Glutamatergic neuron (in vitro differentiated cells): ENCODE data around the gene MYO15B. TPM values are rescaled to one million over a fixed set of nuclear protein-coding genes. Genes with fewer than 3 reads are reported as not detected.

Source experiments
- DNase-seq: peaks from one replicate; pipeline ENCODE4 v3.0.0; 2022
- H3K27ac Mint-ChIP-seq: one replicate; pipeline ENCODE4 v1.8.0; 2020; ENCODE audit warnings: mild to moderate bottlenecking, mixed read lengths, inconsistent platforms; ENCODE audit not compliant: unreplicated experiment
- H3K27me3 Mint-ChIP-seq: one replicate; pipeline ENCODE4 v1.8.0; 2020; ENCODE audit warnings: mild to moderate bottlenecking, moderate library complexity, mixed read lengths, inconsistent platforms; ENCODE audit not compliant: unreplicated experiment
- H3K36me3 Mint-ChIP-seq: one replicate; pipeline ENCODE4 v1.8.0; 2020; ENCODE audit warnings: mild to moderate bottlenecking, mixed read lengths, inconsistent platforms; ENCODE audit not compliant: unreplicated experiment
- H3K4me1 Mint-ChIP-seq: one replicate; pipeline ENCODE4 v1.8.0; 2020; ENCODE audit warnings: mild to moderate bottlenecking, low read depth, mixed read lengths, inconsistent platforms; ENCODE audit not compliant: unreplicated experiment
- H3K4me3 Mint-ChIP-seq: one replicate; pipeline ENCODE4 v1.8.0; 2020; ENCODE audit warnings: mild to moderate bottlenecking, mixed read lengths, inconsistent platforms; ENCODE audit not compliant: unreplicated experiment
- H3K9me3 Mint-ChIP-seq: one replicate; pipeline ENCODE4 v1.8.0; 2020; ENCODE audit warnings: mild to moderate bottlenecking, moderate library complexity, mixed read lengths, inconsistent platforms; ENCODE audit not compliant: unreplicated experiment
- CTCF ChIP-seq: fragments of 200-600 bp; sonication (generic); IDR thresholded peaks from one replicate; pipeline ENCODE4 v1.5.0; 2021; ENCODE audit not compliant: partially characterized antibody, unreplicated experiment
- total RNA-seq: library from RNA; stranded (reverse); fragmentation: NEBNext Ultra II Directional; extraction: Animal tissue kit (Norgen Biotek cat#: 25700); gene quantifications from one replicate; pipeline ENCODE4 v1.2.1, GENCODE V29; 2021; ENCODE audit not compliant: unreplicated experiment

Gene MYO15B
- total RNA-seq, 1 donor from 2014 or later: 82.6 TPM

GRCh38 chr17:75645889-75646637 is 58.5 kb downstream of the MYO15B start:
- DNase-seq: no peak
- peaks cover 2% of the 10 kb centered on the region for H3K27me3 Mint-ChIP-seq
- H3K27ac Mint-ChIP-seq: no peak overlapping the region

GRCh38 chr17:75646638-75646992 is 59.0 kb downstream of the MYO15B start:
- peaks cover 2% of the 10 kb centered on the region for H3K27me3 Mint-ChIP-seq
- peaks cover 7% of the 10 kb centered on the region for H3K9me3 Mint-ChIP-seq
- H3K4me1 Mint-ChIP-seq: no peaks in the 10 kb centered on the region
- no peak for DNase-seq
- H3K4me3 Mint-ChIP-seq: no peak overlapping the region
- no peak for TF ChIP-seq CTCF
- H3K36me3 Mint-ChIP-seq: no peaks in the 10 kb centered on the region
- H3K27ac Mint-ChIP-seq: no peak overlapping the region

More at GRCh38 chr17:75645889-75646637, 58.5 kb downstream of the MYO15B start:
- TF ChIP-seq CTCF: no peak
- no peaks in the 10 kb centered on the region for H3K36me3 Mint-ChIP-seq
- peaks cover 7% of the 10 kb centered on the region for H3K9me3 Mint-ChIP-seq
- no peaks in the 10 kb centered on the region for H3K4me1 Mint-ChIP-seq
- no peak overlapping the region for H3K4me3 Mint-ChIP-seq

GRCh38 chr17:75647061-75647460 is 59.5 kb downstream of the MYO15B start:
- Mint-ChIP-seq H3K36me3 (no peaks in the 10 kb centered on the region), H3K4me1 (no peaks in the 10 kb centered on the region), H3K27ac (no peak overlapping the region), H3K9me3 (peaks cover 5% of the 10 kb centered on the region), H3K4me3 (no peak overlapping the region), H3K27me3 (peaks cover 2% of the 10 kb centered on the region)
- DNase-seq: no peak
- TF ChIP-seq CTCF: no peak

GRCh38 chr17:75647921-75648320 is 60.3 kb downstream of the MYO15B start:
- H3K27me3 Mint-ChIP-seq: peaks cover 2% of the 10 kb centered on the region
- no peak overlapping the region for H3K4me3 Mint-ChIP-seq
- TF ChIP-seq CTCF: no peak
- H3K27ac Mint-ChIP-seq: no peak overlapping the region
- no peak for DNase-seq
- H3K9me3 Mint-ChIP-seq: peaks cover 5% of the 10 kb centered on the region
- H3K36me3 Mint-ChIP-seq: no peaks in the 10 kb centered on the region
- H3K4me1 Mint-ChIP-seq: no peaks in the 10 kb centered on the region

- Mint-ChIP-seq H3K36me3 (no peaks in the 10 kb centered on the region), H3K9me3 (peaks cover 5% of the 10 kb centered on the region), H3K27ac (no peak overlapping the region), H3K27me3 (no peaks in the 10 kb centered on the region), H3K4me3 (no peak overlapping the region), H3K4me1 (no peaks in the 10 kb centered on the region)
- no peak for TF ChIP-seq CTCF
- no peak for DNase-seq
Observed at GRCh38 chr17:75649687-75650086, 62.1 kb downstream of the MYO15B start.
